Stomach (tissue), 9 donors: ENCODE results near the gene PVALEF. TPM values are rescaled to one million over a fixed set of nuclear protein-coding genes. Genes with fewer than 3 reads are reported as not detected.

Experiments used
- DNase-seq, 2 donors: peaks; one replicate each; pipeline versions ENCODE4 v3.0.0 to v3.0.0-alpha.2; 2013 to 2019
- H3K27ac ChIP-seq, 5 donors: fragments of 200-600 bp in 4 of 5; sonication (generic) in 4 of 5; one replicate each; pipeline ENCODE4 v1.5.1; 2013 to 2019; ENCODE audit warnings: mild to moderate bottlenecking in 1 of 5, moderate library complexity in 1 of 5
- H3K27me3 ChIP-seq, 3 donors: fragments of 200-600 bp; sonication (generic); one replicate each; pipeline ENCODE4 v1.5.1; 2017 to 2019; ENCODE audit warnings: mixed run types in 1 of 3
- H3K36me3 ChIP-seq, 4 donors: fragments of 200-600 bp; sonication (generic); 1 replicate in 3 of 4; 2 replicates in 1 of 4; pipeline ENCODE4 v1.5.1; 2016 to 2019
- H3K4me1 ChIP-seq, 4 donors: fragments of 200-600 bp; sonication (generic); one replicate each; pipeline ENCODE4 v1.5.1; 2016 to 2019
- H3K4me3 ChIP-seq, 4 donors: fragments of 200-600 bp; sonication (generic) in 3 of 4; one replicate each; pipeline ENCODE4 v1.5.1; 2016 to 2019; ENCODE audit warnings: mild to moderate bottlenecking in 1 of 4
- H3K9me3 ChIP-seq, 4 donors: fragments of 200-600 bp; sonication (generic); one replicate each; pipeline ENCODE4 v1.5.1; 2016 to 2019
- CTCF ChIP-seq, 7 experiments: fragments of 450-650 bp in 4 of 7; fragments of 200-600 bp in 3 of 7; sonication (generic) in 3 of 7; IDR thresholded peaks; one replicate each; pipeline ENCODE4 v1.5.1; 2016 to 2019; ENCODE audit warnings: antibody characterized with exemption in 7 of 7, control low read depth in 2 of 7, mild to moderate bottlenecking in 1 of 7
- EP300 ChIP-seq: sonication (generic); formaldehyde crosslinking; IDR thresholded peaks from one replicate; pipeline ENCODE4 v1.6.1; 2017; ENCODE audit warnings: antibody characterized with exemption
- POLR2A ChIP-seq, 4 donors: fragments of 450-650 bp; IDR thresholded peaks; one replicate each; pipeline ENCODE4 v1.6.1; 2016; ENCODE audit warnings: antibody characterized with exemption in 4 of 4, control low read depth in 2 of 4, mild to moderate bottlenecking in 1 of 4, moderate library complexity in 1 of 4
- POLR2AphosphoS5 ChIP-seq, 3 donors: sonication (generic); formaldehyde crosslinking; IDR thresholded peaks; one replicate each; pipeline ENCODE4 v1.6.1; 2016; ENCODE audit warnings: antibody characterized with exemption in 3 of 3
- WGBS, 5 donors: extraction: QIAGEN DNeasy Blood & Tissue Kit in 3 of 5; methylation state at CpG; one replicate each; pipeline versions ENCODE4 v1.1.5 to v1.1.7; 2013 to 2018; 5-methylcytosine and 5-hydroxymethylcytosine counted together
- intact Hi-C: fragments of 100-400 bp; cut with DNase I; formaldehyde crosslinking; loops from one replicate; pipeline ENCODE4 v1.15.1; 2023; ENCODE audit warnings: low total_unique reads
- polyA plus RNA-seq, 3 donors: library from polyadenylated mRNA; stranded (reverse); fragments of 200-250 nt; gene quantifications; one replicate each; pipeline ENCODE4 v1.2.3, GENCODE V29; 2013
- total RNA-seq, 5 donors: library from RNA; depleted of rRNA; stranded (reverse); fragments of >200 nt; gene quantifications; one replicate each; pipeline versions ENCODE4 v1.1.0 to v1.2.3, GENCODE V29; 2014 to 2016
- donor health status: healthy with polysubstance abuse.
- donor health status: Bipolar disorder and iron deficiency.
- donor health status: healthy.

PVALEF gene
- total and polyA plus RNA-seq, 8 donors = not detected

- no peak for DNase-seq
- H3K4me3 ChIP-seq = no peak overlapping the region
- H3K9me3 ChIP-seq = peaks cover 0 to 7% (median 0%) of the 10 kb centered on the region in 4 donors
- 63 to 89% (median 82%) methylated on average over 1 of the region's 1 CpG for WGBS, 5 donors
- TF ChIP-seq POLR2A (IDR thresholded peaks at IDR 0.05) (no peak), POLR2AphosphoS5 (IDR thresholded peaks at IDR 0.05) (no peak), CTCF (IDR thresholded peaks at IDR 0.05) (no peak), EP300 (no peak)
- intact Hi-C loops = no loop called here
- peaks cover 0 to 7% (median 2%) of the 10 kb centered on the region in 4 donors for H3K4me1 ChIP-seq
- no peak overlapping the region for H3K27ac ChIP-seq
- H3K36me3 ChIP-seq = no peaks in the 10 kb centered on the region
- peaks cover 0 to 2% (median 0%) of the 10 kb centered on the region in 3 donors for H3K27me3 ChIP-seq
Observed at GRCh38 chr17:81173762-81174155, 8.5 kb downstream of the PVALEF start.

GRCh38 chr17:81176666-81177065, 11.4 kb downstream of the PVALEF start:
- Histone ChIP-seq H3K27ac (no peak overlapping the region), H3K36me3 (no peaks in the 10 kb centered on the region), H3K4me3 (no peak overlapping the region), H3K9me3 (peaks cover 0 to 7% (median 0%) of the 10 kb centered on the region in 4 donors), H3K27me3 (peaks cover 0 to 21% (median 0%) of the 10 kb centered on the region in 3 donors), H3K4me1 (peaks cover 0 to 7% (median 2%) of the 10 kb centered on the region in 4 donors)
- intact Hi-C loops = no loop called here
- no peak for TF ChIP-seq POLR2AphosphoS5 (IDR thresholded peaks at IDR 0.05)
- WGBS, 5 donors = 90 to 97% (median 92%) methylated on average over 7 of the region's 7 CpGs
- no peak for DNase-seq

GRCh38 chr17:81178136-81179091, 13.1 kb downstream of the PVALEF start:
- TF ChIP-seq POLR2A (IDR thresholded peaks at IDR 0.05) (no peak), POLR2AphosphoS5 (IDR thresholded peaks at IDR 0.05) (no peak), EP300 (no peak), CTCF (IDR thresholded peaks at IDR 0.05) (no peak)

GRCh38 chr17:81179220-81179619, 13.9 kb downstream of the PVALEF start:
- no peak overlapping the region for H3K27ac ChIP-seq
- H3K4me3 ChIP-seq = no peak overlapping the region
- no peaks in the 10 kb centered on the region for H3K4me1 ChIP-seq
- H3K27me3 ChIP-seq = peaks cover 0 to 46% (median 0%) of the 10 kb centered on the region in 3 donors
- 57 to 77% (median 73%) methylated on average over 8 to 9 of the region's 9 CpGs for WGBS, 5 donors
- intact Hi-C loops = no loop called here
- H3K36me3 ChIP-seq = no peaks in the 10 kb centered on the region
- peaks cover 0 to 7% (median 0%) of the 10 kb centered on the region in 4 donors for H3K9me3 ChIP-seq
- TF ChIP-seq EP300 (no peak), POLR2A (IDR thresholded peaks at IDR 0.05) (no peak), POLR2AphosphoS5 (IDR thresholded peaks at IDR 0.05) (no peak), CTCF (IDR thresholded peaks at IDR 0.05) (no peak)
- DNase-seq = peak in 1 of 2 donors; percentile 44

More at GRCh38 chr17:81178136-81179091, 13.1 kb downstream of the PVALEF start:
- Histone ChIP-seq H3K4me1 (no peaks in the 10 kb centered on the region), H3K27ac (no peak overlapping the region), H3K9me3 (peaks cover 0 to 7% (median 0%) of the 10 kb centered on the region in 4 donors), H3K4me3 (no peak overlapping the region), H3K36me3 (no peaks in the 10 kb centered on the region), H3K27me3 (peaks cover 0 to 38% (median 0%) of the 10 kb centered on the region in 3 donors)
- WGBS, 5 donors = 73 to 82% (median 77%) methylated on average over 8 to 25 of the region's 25 CpGs
- intact Hi-C loops = no loop called here
- no peak for DNase-seq
